ENCODE data around the gene S100A13. TPM values are rescaled to one million over a fixed set of nuclear protein-coding genes. Genes with fewer than 3 reads are reported as not detected.
A peak's percentile ranks its signal among the peaks of the same experiment; 100 is the strongest.

The S100A13 gene
- polyA plus RNA-seq, 1 experiment, result 310 TPM

DNA sequence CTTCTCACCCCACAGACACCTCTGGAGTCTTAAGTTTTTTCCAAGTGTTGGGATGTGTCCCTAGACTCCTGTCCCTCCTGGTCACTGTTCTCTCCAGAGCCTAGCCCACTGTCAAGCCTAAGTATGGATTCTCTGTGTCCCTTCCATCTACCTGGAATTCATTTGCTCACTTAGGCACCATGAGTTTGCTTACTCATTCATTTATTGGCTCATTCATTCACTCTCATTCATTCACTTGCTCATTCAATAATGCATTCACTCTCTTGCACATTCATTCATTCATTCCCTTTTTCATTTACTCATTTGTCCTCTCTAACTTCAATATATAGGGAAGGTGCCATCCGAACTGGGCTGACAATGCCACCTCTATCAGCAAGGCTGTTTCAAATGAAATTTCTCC, 15.9 kb downstream of the S100A13 start:
- Histone ChIP-seq H3K9me3 (ENCODE audit: control insufficient read depth, insufficient read depth, low read length) (no peaks in the 10 kb centered on the region), H3K27me3 (ENCODE audit: control insufficient read depth, insufficient read depth, low read length) (no peaks in the 10 kb centered on the region), H3K4me3 (ENCODE audit: low read depth, low read length) (peak overlapping the region; percentile 83), H3K27ac (ENCODE audit: low read depth, low read length) (no peak overlapping the region)
- ChIA-PET POLR2A (interaction anchor here (1.7 to 2.1 kb wide), 3 partner anchors 16 to 23 kb away, joined by 4 to 46 read pairs (median 14); partner anchors contain the start of genes CHTOP, S100A1 and S100A13), CTCF (interaction anchor here (0.8 to 9.3 kb wide), 5 partner anchors 17 to 101 kb away, joined by 3 to 80 read pairs (median 11); partner anchors contain the start of genes S100A1 and S100A13)
- TF ChIP-seq, protein P1, sequence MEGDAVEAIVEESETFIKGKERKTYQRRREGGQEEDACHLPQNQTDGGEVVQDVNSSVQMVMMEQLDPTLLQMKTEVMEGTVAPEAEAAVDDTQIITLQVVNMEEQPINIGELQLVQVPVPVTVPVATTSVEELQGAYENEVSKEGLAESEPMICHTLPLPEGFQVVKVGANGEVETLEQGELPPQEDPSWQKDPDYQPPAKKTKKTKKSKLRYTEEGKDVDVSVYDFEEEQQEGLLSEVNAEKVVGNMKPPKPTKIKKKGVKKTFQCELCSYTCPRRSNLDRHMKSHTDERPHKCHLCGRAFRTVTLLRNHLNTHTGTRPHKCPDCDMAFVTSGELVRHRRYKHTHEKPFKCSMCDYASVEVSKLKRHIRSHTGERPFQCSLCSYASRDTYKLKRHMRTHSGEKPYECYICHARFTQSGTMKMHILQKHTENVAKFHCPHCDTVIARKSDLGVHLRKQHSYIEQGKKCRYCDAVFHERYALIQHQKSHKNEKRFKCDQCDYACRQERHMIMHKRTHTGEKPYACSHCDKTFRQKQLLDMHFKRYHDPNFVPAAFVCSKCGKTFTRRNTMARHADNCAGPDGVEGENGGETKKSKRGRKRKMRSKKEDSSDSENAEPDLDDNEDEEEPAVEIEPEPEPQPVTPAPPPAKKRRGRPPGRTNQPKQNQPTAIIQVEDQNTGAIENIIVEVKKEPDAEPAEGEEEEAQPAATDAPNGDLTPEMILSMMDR (IDR thresholded peaks at IDR 0.05; ENCODE audit: low read depth, low read length), result no peak
- no peak for DNase-seq (ENCODE audit: low read depth, low spot score)

DNA sequence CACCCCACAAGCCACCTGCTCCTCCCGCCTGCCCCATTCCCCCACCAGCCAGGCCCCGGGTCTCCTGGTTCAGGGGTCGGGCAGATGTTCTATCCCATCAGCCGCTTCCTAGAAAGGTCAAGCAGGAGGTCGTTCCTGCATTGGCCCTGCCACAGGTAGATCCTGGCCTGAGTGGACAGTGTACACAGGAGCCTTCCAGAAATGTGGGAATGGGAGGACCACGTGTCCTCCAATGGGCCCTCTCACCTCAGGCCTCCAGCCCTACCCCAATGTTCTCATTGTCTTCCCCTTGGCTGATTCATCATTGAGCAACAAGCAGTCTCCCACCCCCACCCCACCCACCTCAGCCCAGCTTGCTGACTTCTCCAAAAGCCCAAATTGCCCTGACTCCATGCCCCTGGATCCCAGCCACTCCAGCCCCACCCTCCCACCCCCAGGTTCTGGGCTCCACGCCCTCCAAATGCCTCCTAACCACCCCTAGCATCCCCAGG, 16.4 kb downstream of the S100A13 start:
- H3K4me3 ChIP-seq (ENCODE audit: low read depth, low read length), result peak overlapping the region; percentile 83
- H3K9me3 ChIP-seq (ENCODE audit: control insufficient read depth, insufficient read depth, low read length), result no peaks in the 10 kb centered on the region
- H3K27ac ChIP-seq (ENCODE audit: low read depth, low read length), result peak overlapping the region; percentile 47
- DNase-seq (ENCODE audit: low read depth, low spot score), result no peak
- TF ChIP-seq, protein P1 (IDR thresholded peaks at IDR 0.05; ENCODE audit: low read depth, low read length), result no peak
- no peaks in the 10 kb centered on the region for H3K27me3 ChIP-seq (ENCODE audit: control insufficient read depth, insufficient read depth, low read length)
- ChIA-PET CTCF (interaction anchor here (2.0 to 9.3 kb wide), 3 partner anchors 17 to 77 kb away, joined by 5 to 80 read pairs (median 9); partner anchors contain the start of genes S100A1 and S100A13), POLR2A (interaction anchor here (1.7 kb wide), 1 partner anchor 17 kb away, joined by 4 read pairs; the partner anchor contains the start of gene S100A13)

DNA sequence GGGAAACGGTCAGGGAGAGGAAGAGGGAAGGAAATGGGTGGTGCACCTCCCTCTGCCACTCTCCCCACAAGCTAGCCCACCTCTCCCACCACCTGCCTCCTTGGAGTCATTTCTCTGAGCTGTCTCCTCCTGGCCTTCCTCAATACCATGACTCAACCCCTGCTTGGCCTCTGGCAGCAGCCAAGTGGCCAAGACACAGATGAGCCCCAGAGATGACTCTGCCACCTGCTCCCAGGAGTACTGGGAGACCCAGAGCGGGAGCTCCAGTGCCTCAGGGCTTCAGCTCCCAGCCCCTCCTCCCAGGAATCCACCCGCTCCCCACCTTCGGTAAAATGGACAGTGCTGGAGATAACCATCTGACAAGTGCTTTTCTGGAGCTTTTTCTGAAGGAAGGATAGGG, 17.0 kb downstream of the S100A13 start:
- ChIA-PET CTCF (interaction anchor here (2.0 to 9.3 kb wide), 3 partner anchors 18 to 77 kb away, joined by 5 to 80 read pairs (median 9); partner anchors contain the start of genes S100A1 and S100A13), POLR2A (interaction anchor here (1.1 to 1.7 kb wide), 2 partner anchors 17 kb away, joined by 4 read pairs; partner anchors contain the start of gene S100A13)
- peak overlapping the region; percentile 83 for H3K4me3 ChIP-seq (ENCODE audit: low read depth, low read length)

DNA sequence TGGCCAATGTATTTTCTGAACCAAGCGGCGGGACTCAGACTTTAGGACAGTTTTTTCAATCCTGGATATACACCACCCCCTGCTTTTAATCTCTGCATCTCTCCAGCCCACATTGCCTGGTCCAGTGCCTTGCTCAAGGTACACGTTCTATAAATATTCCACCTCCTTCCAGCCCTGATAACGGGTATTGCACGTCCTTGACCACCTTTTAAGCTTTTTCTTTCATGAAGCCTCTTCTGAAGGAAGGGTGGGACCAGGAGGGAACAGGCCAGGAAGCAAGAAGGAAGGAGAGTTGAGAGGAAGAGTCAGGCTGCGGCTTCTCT, 17.8 kb downstream of the S100A13 start:
- POLR2A ChIA-PET, result interaction anchor here (1.1 kb wide), 1 partner anchor 17 kb away, joined by 4 read pairs; no protein-coding TSS in a partner anchor
- Histone ChIP-seq H3K27ac (ENCODE audit: low read depth, low read length) (peak overlapping the region; percentile 90), H3K4me3 (ENCODE audit: low read depth, low read length) (peak overlapping the region; percentile 57), H3K27me3 (ENCODE audit: control insufficient read depth, insufficient read depth, low read length) (no peaks in the 10 kb centered on the region), H3K9me3 (ENCODE audit: control insufficient read depth, insufficient read depth, low read length) (no peaks in the 10 kb centered on the region)
- TF ChIP-seq, protein P1 (IDR thresholded peaks at IDR 0.05; ENCODE audit: low read depth, low read length), result no peak
- CTCF ChIA-PET, result interaction anchor here (2.0 to 9.3 kb wide), 3 partner anchors 18 to 76 kb away, joined by 5 to 80 read pairs (median 9); partner anchors contain the start of genes S100A1 and S100A13
- no peak for DNase-seq (ENCODE audit: low read depth, low spot score)

More for the DNA sequence above, 17.0 kb downstream of the S100A13 start:
- Histone ChIP-seq H3K27ac (ENCODE audit: low read depth, low read length) (peak overlapping the region; percentile 47), H3K9me3 (ENCODE audit: control insufficient read depth, insufficient read depth, low read length) (no peaks in the 10 kb centered on the region), H3K27me3 (ENCODE audit: control insufficient read depth, insufficient read depth, low read length) (no peaks in the 10 kb centered on the region)
- TF ChIP-seq, protein P1 (IDR thresholded peaks at IDR 0.05; ENCODE audit: low read depth, low read length), result no peak
- no peak for DNase-seq (ENCODE audit: low read depth, low spot score)

Data from AG04450 (cell line).